Activated T-helper 1 cell treated with anti-CD3 and anti-CD28 coated beads, Interleukin-2, amount 50 U/mL, for 16 hours (primary cell): ENCODE data around the gene OLIG2.

Source experiments
- DNase-seq, 2 donors: peaks; one replicate each; pipeline ENCODE4 v3.0.0-alpha.2; 2020; ENCODE audit warnings: low read depth in 1 of 2, low spot score in 1 of 2

The OLIG2 gene

DNA sequence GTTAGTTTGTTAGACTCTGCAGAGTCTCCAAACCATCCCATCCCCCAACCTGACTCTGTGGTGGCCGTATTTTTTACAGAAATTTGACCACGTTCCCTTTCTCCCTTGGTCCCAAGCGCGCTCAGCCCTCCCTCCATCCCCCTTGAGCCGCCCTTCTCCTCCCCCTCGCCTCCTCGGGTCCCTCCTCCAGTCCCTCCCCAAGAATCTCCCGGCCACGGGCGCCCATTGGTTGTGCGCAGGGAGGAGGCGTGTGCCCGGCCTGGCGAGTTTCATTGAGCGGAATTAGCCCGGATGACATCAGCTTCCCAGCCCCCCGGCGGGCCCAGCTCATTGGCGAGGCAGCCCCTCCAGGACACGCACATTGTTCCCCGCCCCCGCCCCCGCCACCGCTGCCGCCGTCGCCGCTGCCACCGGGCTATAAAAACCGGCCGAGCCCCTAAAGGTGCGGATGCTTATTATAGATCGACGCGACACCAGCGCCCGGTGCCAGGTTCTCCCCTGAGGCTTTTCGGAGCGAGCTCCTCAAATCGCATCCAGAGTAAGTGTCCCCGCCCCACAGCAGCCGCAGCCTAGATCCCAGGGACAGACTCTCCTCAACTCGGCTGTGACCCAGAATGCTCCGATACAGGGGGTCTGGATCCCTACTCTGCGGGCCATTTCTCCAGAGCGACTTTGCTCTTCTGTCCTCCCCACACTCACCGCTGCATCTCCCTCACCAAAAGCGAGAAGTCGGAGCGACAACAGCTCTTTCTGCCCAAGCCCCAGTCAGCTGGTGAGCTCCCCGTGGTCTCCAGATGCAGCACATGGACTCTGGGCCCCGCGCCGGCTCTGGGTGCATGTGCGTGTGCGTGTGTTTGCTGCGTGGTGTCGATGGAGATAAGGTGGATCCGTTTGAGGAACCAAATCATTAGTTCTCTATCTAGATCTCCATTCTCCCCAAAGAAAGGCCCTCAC, at the start of gene OLIG2:
TSS of gene OLIG2 (plus strand) at position 447 of the 954 bp plus-strand sequence. CDS start 928 bp downstream, outside the sequence.
- no peak for DNase-seq

GRCh38 chr21:32976791-32977190, 48.9 kb upstream of the OLIG2 start:
- no peak for DNase-seq

- DNase-seq: no peak
Observed at GRCh38 chr21:32977216-32977615, 48.5 kb upstream of the OLIG2 start.

- DNase-seq: no peak
Observed at GRCh38 chr21:32978331-32979270, 47.1 kb upstream of the OLIG2 start.

DNA sequence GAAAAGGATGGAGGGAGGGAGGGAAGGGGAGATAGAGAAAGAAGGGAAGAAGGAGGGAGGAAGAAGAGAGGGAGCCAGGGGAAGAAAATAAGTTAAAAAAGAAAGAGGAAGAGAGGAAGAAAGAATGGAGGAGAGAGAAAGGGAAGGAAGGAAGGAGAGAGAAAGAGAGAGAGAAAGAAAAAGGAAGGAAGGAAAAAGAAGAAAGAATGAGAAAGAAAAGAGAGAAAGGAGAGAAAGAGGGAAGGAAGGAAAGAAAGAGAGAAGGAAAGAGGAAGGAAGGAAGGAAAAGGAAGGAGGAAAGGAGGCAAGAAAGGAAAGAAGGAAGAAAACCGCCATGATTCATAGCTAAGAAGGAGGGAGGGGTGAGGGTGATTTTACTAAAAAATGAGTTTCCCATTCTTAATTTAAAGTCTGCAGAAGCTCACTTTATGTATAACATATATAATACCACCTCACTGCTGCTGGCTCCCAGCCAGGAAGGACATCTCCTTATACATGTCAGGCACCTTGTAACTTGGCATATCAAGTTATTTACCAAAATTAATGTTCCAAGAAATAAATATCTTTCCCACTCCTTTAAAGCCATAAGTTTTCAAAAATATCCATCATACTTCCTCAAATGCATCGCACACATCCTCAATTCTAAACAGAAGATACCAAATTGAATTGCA, 46.0 kb upstream of the OLIG2 start:
- no peak for DNase-seq

DNA sequence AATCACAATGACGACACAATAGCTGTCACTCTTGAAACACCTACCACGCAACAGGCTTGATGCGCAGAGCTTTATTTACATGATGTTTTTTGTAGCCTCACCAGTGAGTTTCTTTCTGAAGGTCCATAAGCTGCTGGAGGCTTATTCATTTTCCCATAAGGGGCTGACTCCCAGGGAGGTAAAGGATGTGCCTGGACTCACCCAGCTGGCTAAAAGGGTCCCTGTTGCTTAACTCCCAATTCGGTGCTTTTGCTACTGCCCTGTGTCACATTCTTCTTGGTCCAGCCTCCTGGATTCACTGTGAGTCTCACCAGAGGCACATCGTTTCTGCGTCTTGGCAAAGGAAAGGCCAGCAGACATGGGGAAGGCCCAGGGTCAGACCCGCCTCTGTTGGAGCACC, 44.6 kb upstream of the OLIG2 start:
- DNase-seq: no peak

GRCh38 chr21:32990666-32991065, 35.1 kb upstream of the OLIG2 start:
- DNase-seq: no peak

- no peak for DNase-seq
Observed at GRCh38 chr21:32991361-32991760, 34.4 kb upstream of the OLIG2 start.

DNA sequence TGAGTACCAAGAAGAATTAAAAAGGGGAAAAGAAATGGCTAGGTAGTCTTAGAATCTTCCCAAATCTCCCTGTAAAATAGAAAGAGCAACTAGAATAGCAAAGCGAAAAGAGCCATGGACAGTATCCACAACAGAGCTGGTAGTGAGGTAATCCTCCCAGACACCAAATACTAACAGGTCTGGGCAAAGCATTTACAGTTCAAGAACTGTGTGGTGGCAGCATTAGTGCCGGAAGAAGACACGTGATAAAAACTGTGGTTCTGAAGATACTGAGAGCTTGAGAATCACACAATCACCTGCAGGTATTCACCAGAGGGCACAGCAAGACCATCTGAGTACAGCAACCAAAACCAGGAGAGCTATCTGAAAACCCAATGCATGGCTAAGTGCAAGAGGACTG, 31.8 kb upstream of the OLIG2 start:
- no peak for DNase-seq

DNA sequence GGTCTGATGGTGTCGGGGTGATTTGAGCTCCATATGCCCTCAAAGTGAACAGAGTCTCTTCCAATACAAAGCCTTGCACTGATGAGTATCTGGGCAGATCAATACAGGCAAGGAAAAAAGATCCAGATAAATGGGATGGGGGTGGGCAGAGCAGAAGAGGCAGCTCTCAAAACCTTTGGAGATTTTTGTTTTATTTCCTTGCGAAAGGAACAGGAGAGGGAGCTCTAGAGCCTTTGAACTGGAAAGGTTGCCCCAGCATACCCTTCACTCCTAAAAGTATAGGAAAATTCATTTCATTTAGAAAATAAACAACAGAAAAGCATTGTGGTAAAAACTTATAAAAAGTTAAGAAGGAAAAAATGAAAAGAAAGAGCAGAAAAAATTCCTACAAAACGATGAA, 31.4 kb upstream of the OLIG2 start:
- no peak for DNase-seq

DNA sequence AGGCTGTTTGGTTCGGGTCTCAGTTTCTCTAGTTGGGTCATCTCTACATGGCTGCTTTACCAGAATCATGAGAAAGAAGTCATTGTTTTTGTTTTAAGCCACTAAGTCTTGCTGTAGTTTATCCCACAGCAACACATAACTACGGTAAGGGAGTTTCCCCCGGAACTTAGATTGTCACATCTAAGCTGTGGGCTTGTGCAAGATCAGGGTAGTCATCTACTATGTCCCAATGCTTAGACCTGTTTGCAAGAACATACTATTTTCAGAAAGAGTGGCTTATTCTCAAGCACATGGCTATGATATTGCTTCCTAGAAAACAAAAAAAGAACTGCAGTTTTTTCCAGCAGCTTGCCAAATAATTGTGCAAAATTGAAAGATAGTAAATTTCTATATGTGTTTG, 18.0 kb upstream of the OLIG2 start:
- DNase-seq: no peak

- DNase-seq: no peak
Observed at GRCh38 chr21:33008333-33009051, 17.2 kb upstream of the OLIG2 start.

GRCh38 chr21:33010931-33011330, 14.8 kb upstream of the OLIG2 start:
- DNase-seq: no peak

GRCh38 chr21:33011462-33011861, 14.3 kb upstream of the OLIG2 start:
- no peak for DNase-seq

DNA sequence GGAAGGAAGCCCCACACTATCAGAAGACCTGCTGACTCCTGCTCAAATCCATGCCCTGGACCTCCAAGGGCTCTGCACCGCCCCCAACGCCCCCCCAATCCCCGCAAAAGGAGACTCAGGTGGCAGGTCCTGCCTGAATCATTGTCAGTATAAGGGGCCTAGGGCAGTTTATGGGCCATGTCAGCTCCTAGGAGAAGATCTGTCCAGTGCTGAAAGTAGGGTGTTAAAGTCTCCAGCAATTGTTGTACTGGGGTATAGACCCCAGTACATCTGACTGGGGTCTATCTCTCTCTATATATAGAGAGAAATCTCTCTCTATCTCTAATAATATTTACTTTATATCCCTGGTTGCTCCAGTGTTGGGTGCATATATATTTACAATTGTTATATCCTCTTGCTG, 12.1 kb upstream of the OLIG2 start:
- DNase-seq: no peak

GRCh38 chr21:33014331-33014730, 11.4 kb upstream of the OLIG2 start:
- DNase-seq: no peak

GRCh38 chr21:33015096-33015495, 10.6 kb upstream of the OLIG2 start:
- no peak for DNase-seq

- no peak for DNase-seq
Observed at GRCh38 chr21:33015756-33016155, 10.0 kb upstream of the OLIG2 start.

DNA sequence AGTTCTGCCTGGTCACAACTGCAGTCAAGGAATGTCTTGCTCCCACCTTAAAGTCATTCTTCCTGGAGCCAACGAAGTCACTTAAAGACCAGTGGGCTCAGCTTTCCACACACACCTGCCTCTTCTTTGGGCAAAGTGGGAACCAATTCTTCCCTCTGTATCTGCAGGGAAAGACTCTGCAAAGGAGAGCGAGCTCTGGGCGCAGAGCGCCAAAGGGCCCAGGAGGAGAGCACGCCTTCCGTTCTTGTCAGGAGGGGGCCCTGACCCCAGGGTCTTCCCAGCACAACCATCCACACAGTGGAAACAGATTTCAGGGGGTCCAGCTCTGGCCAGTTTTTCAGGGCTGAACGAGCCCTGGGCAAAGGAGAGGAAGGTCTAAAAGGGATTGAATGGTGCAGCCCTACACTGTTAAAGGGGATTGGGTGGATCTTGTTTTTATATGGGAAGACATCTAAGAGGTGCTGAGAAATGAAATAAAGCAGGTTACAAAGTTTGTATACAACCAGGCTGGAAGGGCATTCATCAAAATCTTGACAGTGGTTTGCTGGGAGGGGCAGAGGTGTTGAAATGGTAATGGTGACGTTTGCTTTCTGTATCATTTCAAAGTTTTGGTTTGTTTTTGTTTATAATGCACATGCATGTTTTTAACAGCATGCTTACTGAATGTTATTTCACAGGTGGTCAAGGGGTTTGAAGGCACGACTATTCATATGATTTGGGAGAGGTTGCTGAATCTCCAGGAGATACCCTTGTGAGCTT, 6.8 kb upstream of the OLIG2 start:
- no peak for DNase-seq

- DNase-seq: no peak
Observed at GRCh38 chr21:33019516-33019884, 6.2 kb upstream of the OLIG2 start.
